ENCODE results near the gene CDC25B. TPM values are rescaled to one million over a fixed set of nuclear protein-coding genes. Genes with fewer than 3 reads are reported as not detected.

Gene CDC25B
- total and polyA plus RNA-seq, 2 of the 13 experiments (the other 11 are each of a cell fraction or from before 2014, with no cell fraction given) = 14.5 to 19.4 TPM

DNA sequence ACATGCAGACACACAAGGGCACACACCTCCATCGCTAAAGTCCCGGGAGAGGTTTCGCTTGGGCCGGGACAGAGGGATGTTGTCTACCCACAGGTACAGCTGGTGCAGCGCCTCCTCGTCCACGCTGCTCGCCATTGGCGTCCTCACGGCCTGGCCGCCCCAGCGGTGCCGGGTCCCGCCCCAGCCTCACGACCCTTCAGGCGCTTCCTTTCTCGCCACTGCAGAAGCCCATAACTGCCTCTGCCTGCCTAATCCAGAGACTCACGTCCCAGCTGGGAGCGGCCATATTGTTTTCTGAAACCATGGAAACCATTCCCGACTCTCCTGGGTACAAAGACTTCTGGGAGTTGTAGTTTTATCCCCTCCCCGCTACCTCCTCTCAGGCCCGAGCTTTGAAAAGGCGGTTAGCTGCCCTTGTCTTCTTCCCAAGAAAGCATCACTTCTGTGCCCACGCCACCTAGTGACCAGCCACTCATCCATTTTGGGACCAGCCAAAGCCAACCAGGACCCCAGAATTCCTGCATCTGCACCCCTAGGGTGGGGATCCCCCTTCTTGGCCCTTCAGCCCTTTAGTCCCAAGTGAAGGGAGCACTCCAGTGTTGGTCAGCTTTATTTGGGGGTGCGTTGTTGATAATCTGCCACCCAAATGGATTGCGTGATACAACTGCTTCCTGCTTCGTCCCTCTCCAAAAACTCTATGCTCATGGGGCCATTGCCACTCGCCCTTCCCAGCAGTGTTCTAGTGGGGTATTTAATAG is 14.8 kb upstream of the CDC25B start, which contains the start of gene SPEF1 (continued):
- TF ChIP-seq ZNF276 (CRISPR knock-in tag; IDR thresholded peaks at IDR 0.05; ENCODE audit: low read depth) (peak; percentile 68; the same call in 1 of the 2 replicates), ZBTB7B (CRISPR knock-in tag; IDR thresholded peaks at IDR 0.05) (0 out of 2 replicates have a peak, but pooled peaks have one; percentile 51), ZNF317 (CRISPR knock-in tag; IDR thresholded peaks at IDR 0.05) (0 out of 2 replicates have a peak, but pooled peaks have one; percentile 18), ZNF605 (CRISPR knock-in tag; IDR thresholded peaks at IDR 0.05) (0 out of 2 replicates have a peak, but pooled peaks have one; percentile 18), MZF1 (CRISPR knock-in tag; IDR thresholded peaks at IDR 0.05; ENCODE audit: borderline replicate concordance) (no peak), ZNF121 (CRISPR knock-in tag; IDR thresholded peaks at IDR 0.05) (no peak), ZNF260 (CRISPR knock-in tag; IDR thresholded peaks at IDR 0.05; ENCODE audit: borderline replicate concordance, low read depth) (no peak), DNMT3B (CRISPR knock-in tag; conservative IDR thresholded peaks at IDR 0.05) (peak; percentile 85), ZNF33B (CRISPR knock-in tag; IDR thresholded peaks at IDR 0.05) (0 out of 2 replicates have a peak, but pooled peaks have one; percentile 56), IKZF1 (IDR thresholded peaks at IDR 0.05) (no peak), ELK4 (CRISPR knock-in tag; IDR thresholded peaks at IDR 0.05; ENCODE audit: borderline replicate concordance) (no peak), KLF9 (CRISPR knock-in tag; IDR thresholded peaks at IDR 0.05; ENCODE audit: low read depth) (no peak), RCOR2 (CRISPR knock-in tag; IDR thresholded peaks at IDR 0.05) (no peak), FLYWCH1 (CRISPR knock-in tag; IDR thresholded peaks at IDR 0.05) (no peak), ZNF136 (CRISPR knock-in tag; IDR thresholded peaks at IDR 0.05; ENCODE audit: low read depth) (0 out of 2 replicates have a peak, but pooled peaks have one; percentile 84), ZNF232 (CRISPR knock-in tag; IDR thresholded peaks at IDR 0.05; ENCODE audit: borderline replicate concordance) (no peak)
- TF ChIP-seq, protein P1, sequence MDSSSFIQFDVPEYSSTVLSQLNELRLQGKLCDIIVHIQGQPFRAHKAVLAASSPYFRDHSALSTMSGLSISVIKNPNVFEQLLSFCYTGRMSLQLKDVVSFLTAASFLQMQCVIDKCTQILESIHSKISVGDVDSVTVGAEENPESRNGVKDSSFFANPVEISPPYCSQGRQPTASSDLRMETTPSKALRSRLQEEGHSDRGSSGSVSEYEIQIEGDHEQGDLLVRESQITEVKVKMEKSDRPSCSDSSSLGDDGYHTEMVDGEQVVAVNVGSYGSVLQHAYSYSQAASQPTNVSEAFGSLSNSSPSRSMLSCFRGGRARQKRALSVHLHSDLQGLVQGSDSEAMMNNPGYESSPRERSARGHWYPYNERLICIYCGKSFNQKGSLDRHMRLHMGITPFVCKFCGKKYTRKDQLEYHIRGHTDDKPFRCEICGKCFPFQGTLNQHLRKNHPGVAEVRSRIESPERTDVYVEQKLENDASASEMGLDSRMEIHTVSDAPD (CRISPR knock-in tag; IDR thresholded peaks at IDR 0.05) = 0 out of 2 replicates have a peak, but pooled peaks have one; percentile 63
- TF ChIP-seq, protein P2, sequence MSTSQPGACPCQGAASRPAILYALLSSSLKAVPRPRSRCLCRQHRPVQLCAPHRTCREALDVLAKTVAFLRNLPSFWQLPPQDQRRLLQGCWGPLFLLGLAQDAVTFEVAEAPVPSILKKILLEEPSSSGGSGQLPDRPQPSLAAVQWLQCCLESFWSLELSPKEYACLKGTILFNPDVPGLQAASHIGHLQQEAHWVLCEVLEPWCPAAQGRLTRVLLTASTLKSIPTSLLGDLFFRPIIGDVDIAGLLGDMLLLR (CRISPR knock-in tag; IDR thresholded peaks at IDR 0.05) = peak; percentile 87; the same call in 1 of the 2 replicates
- TF ChIP-seq, protein P3, sequence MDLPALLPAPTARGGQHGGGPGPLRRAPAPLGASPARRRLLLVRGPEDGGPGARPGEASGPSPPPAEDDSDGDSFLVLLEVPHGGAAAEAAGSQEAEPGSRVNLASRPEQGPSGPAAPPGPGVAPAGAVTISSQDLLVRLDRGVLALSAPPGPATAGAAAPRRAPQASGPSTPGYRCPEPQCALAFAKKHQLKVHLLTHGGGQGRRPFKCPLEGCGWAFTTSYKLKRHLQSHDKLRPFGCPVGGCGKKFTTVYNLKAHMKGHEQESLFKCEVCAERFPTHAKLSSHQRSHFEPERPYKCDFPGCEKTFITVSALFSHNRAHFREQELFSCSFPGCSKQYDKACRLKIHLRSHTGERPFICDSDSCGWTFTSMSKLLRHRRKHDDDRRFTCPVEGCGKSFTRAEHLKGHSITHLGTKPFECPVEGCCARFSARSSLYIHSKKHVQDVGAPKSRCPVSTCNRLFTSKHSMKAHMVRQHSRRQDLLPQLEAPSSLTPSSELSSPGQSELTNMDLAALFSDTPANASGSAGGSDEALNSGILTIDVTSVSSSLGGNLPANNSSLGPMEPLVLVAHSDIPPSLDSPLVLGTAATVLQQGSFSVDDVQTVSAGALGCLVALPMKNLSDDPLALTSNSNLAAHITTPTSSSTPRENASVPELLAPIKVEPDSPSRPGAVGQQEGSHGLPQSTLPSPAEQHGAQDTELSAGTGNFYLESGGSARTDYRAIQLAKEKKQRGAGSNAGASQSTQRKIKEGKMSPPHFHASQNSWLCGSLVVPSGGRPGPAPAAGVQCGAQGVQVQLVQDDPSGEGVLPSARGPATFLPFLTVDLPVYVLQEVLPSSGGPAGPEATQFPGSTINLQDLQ (CRISPR knock-in tag; IDR thresholded peaks at IDR 0.05) = no peak
- TF ChIP-seq, protein P4, sequence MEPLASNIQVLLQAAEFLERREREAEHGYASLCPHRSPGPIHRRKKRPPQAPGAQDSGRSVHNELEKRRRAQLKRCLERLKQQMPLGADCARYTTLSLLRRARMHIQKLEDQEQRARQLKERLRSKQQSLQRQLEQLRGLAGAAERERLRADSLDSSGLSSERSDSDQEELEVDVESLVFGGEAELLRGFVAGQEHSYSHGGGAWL (CRISPR knock-in tag; IDR thresholded peaks at IDR 0.05) = peak; percentile 28; the same call in 1 of the 2 replicates

All from HepG2 (cell line).